GM12892 (cell line): ENCODE results near the gene VSIG10.

Experiments
- POLR2A ChIP-seq: IDR thresholded peaks from 2 replicates; pipeline ENCODE4 v1.6.1; 2011; ENCODE audit warnings: low read depth, low read length, control low read depth
- POLR2AphosphoS5 ChIP-seq: IDR thresholded peaks from 2 replicates; pipeline ENCODE4 v1.6.1; 2011; ENCODE audit warnings: low read depth, low read length, control low read depth
- TAF1 ChIP-seq: IDR thresholded peaks from 2 replicates; pipeline ENCODE4 v1.6.1; 2011; ENCODE audit warnings: low read depth, mild to moderate bottlenecking, control low read depth, low read length, borderline replicate concordance

- no peak for TF ChIP-seq POLR2AphosphoS5
- TF ChIP-seq POLR2A = 0 out of 2 replicates have a peak, but pooled peaks have one; percentile 23
- no peak for TF ChIP-seq TAF1
Observed at GRCh38 chr12:118029166-118029565, 74.6 kb downstream of the VSIG10 start.
